Measurements from ENCODE around the gene TMEM9B. TPM values are rescaled to one million over a fixed set of nuclear protein-coding genes. Genes with fewer than 3 reads are reported as not detected.

Gene TMEM9B
- total and polyA plus RNA-seq, 9 of the 15 experiments (the other 6 are each of a cell fraction or from before 2014, with no cell fraction given), result 7.7 to 20.0 (median 14.0) TPM

- TF ChIP-seq E2F6 (IDR thresholded peaks at IDR 0.05; ENCODE audit: borderline replicate concordance in 1 of 2, extremely low read depth in 1 of 2, insufficient read depth in 1 of 2, insufficient read length in 1 of 2, low read depth in 1 of 2, low read length in 1 of 2, poor library complexity in 1 of 2, severe bottlenecking in 1 of 2) (peak; percentile 94 to 96), ATF1 (CRISPR knock-in tag; IDR thresholded peaks at IDR 0.05) (no peak), ATF1 (tag; IDR thresholded peaks at IDR 0.05) (peak; percentile 95), CXXC5 (CRISPR knock-in tag; IDR thresholded peaks at IDR 0.05) (peak; percentile 94), MGA (IDR thresholded peaks at IDR 0.05) (peak; percentile 98), FIP1L1 (IDR thresholded peaks at IDR 0.05; ENCODE audit: low read depth, low read length, poor library complexity, severe bottlenecking) (peak; percentile 65), ZNF589 (CRISPR knock-in tag; IDR thresholded peaks at IDR 0.05; ENCODE audit: low read depth) (no peak), KLF10 (CRISPR knock-in tag; IDR thresholded peaks at IDR 0.05) (no peak), U2AF2 (optimal IDR thresholded peaks at IDR 0.05; ENCODE audit: low read depth, low read length) (no peak), MTA2 (IDR thresholded peaks at IDR 0.05; ENCODE audit: low read depth) (no peak), TAF9B (IDR thresholded peaks at IDR 0.05; ENCODE audit: partially characterized antibody) (no peak), DEAF1 (CRISPR knock-in tag; IDR thresholded peaks at IDR 0.05) (no peak), SP1 (CRISPR knock-in tag; IDR thresholded peaks at IDR 0.05) (peak; percentile 60), SNAPC5 (CRISPR knock-in tag; IDR thresholded peaks at IDR 0.05) (no peak)
These were observed 39.4 kb upstream of the TMEM9B start, which contains the start of gene NRIP3 (continued) for GRCh38 chr11:9003573-9004182.

All from K562 (cell line).